ENCODE data around the gene ZNF184. TPM values are rescaled to one million over a fixed set of nuclear protein-coding genes. Genes with fewer than 3 reads are reported as not detected.

ZNF184 gene
- total and polyA plus RNA-seq, 9 of the 15 experiments (the other 6 are each of a cell fraction or from before 2014, with no cell fraction given): 7.6 to 22.2 (median 12.8) TPM

- TF ChIP-seq NR0B1 (IDR thresholded peaks at IDR 0.05; ENCODE audit: partially characterized antibody) (no peak), HNRNPUL1 (IDR thresholded peaks at IDR 0.05; ENCODE audit: low read length) (no peak), FUS (optimal IDR thresholded peaks at IDR 0.05; ENCODE audit: low read depth, low read length) (no peak), SREBF1 (IDR thresholded peaks at IDR 0.05; ENCODE audit: borderline replicate concordance, low read depth, low read length) (no peak), FOXJ2 (tag; IDR thresholded peaks at IDR 0.05) (peak; percentile 77; the same call in 1 of the 2 replicates), GATAD2A (IDR thresholded peaks at IDR 0.05) (0 out of 2 replicates have a peak, but pooled peaks have one; percentile 39), CAMTA2 (CRISPR knock-in tag; conservative IDR thresholded peaks at IDR 0.05) (no peak), YY1 (IDR thresholded peaks at IDR 0.05; ENCODE audit: borderline replicate concordance in 1 of 3, control insufficient read depth in 1 of 3, extremely low read depth in 1 of 3, insufficient read depth in 3 of 3, insufficient read length in 1 of 3, insufficient replicate concordance in 2 of 3, low read depth in 1 of 3, low read length in 2 of 3) (peak in 1 of 3 experiments; percentile 53), RBM15 (IDR thresholded peaks at IDR 0.05; ENCODE audit: insufficient read depth, low read length) (no peak), ZKSCAN3 (CRISPR knock-in tag; IDR thresholded peaks at IDR 0.05) (no peak), KLF13 (tag; IDR thresholded peaks at IDR 0.05; ENCODE audit: borderline replicate concordance, low read depth) (peak; percentile 60; the same call in 1 of the 2 replicates), VEZF1 (CRISPR knock-in tag; IDR thresholded peaks at IDR 0.05) (peak; percentile 33), FOSL1 (tag; conservative IDR thresholded peaks at IDR 0.05) (peak; percentile 82)
- TF ChIP-seq, protein P1, sequence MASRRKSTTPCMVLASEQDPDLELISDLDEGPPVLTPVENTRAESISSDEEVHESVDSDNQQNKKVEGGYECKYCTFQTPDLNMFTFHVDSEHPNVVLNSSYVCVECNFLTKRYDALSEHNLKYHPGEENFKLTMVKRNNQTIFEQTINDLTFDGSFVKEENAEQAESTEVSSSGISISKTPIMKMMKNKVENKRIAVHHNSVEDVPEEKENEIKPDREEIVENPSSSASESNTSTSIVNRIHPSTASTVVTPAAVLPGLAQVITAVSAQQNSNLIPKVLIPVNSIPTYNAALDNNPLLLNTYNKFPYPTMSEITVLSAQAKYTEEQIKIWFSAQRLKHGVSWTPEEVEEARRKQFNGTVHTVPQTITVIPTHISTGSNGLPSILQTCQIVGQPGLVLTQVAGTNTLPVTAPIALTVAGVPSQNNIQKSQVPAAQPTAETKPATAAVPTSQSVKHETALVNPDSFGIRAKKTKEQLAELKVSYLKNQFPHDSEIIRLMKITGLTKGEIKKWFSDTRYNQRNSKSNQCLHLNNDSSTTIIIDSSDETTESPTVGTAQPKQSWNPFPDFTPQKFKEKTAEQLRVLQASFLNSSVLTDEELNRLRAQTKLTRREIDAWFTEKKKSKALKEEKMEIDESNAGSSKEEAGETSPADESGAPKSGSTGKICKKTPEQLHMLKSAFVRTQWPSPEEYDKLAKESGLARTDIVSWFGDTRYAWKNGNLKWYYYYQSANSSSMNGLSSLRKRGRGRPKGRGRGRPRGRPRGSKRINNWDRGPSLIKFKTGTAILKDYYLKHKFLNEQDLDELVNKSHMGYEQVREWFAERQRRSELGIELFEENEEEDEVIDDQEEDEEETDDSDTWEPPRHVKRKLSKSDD (conservative IDR thresholded peaks at IDR 0.05; ENCODE audit: low read length): no peak; the same call in 1 of the 2 replicates
- TF ChIP-seq, protein P2, sequence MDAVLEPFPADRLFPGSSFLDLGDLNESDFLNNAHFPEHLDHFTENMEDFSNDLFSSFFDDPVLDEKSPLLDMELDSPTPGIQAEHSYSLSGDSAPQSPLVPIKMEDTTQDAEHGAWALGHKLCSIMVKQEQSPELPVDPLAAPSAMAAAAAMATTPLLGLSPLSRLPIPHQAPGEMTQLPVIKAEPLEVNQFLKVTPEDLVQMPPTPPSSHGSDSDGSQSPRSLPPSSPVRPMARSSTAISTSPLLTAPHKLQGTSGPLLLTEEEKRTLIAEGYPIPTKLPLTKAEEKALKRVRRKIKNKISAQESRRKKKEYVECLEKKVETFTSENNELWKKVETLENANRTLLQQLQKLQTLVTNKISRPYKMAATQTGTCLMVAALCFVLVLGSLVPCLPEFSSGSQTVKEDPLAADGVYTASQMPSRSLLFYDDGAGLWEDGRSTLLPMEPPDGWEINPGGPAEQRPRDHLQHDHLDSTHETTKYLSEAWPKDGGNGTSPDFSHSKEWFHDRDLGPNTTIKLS (IDR thresholded peaks at IDR 0.05; ENCODE audit: borderline replicate concordance, low read depth): peak; percentile 84
Observed at GRCh38 chr6:27495386-27496135, 22.7 kb upstream of the ZNF184 start (continued).

Data from K562 (cell line).